Esophagus (tissue), 2 donors: ENCODE results near the gene RAB11B. TPM values are rescaled to one million over a fixed set of nuclear protein-coding genes. Genes with fewer than 3 reads are reported as not detected.
"Not testable (repeated sequence)": the region's sequence is repeated elsewhere in the genome, so short reads cannot be mapped to it uniquely, and the experiment has no call there.

ENCODE experiments used
- H3K27ac ChIP-seq, 2 donors: one replicate each; pipeline ENCODE4 v1.5.1; 2013; ENCODE audit warnings: low read depth in 2 of 2, mild to moderate bottlenecking in 2 of 2, inconsistent platforms in 1 of 2, low read length in 1 of 2, moderate library complexity in 1 of 2
- H3K27me3 ChIP-seq, 2 donors: one replicate each; pipeline ENCODE4 v1.6.1; 2013; ENCODE audit warnings: low read length in 2 of 2, control low read depth in 1 of 2, mild to moderate bottlenecking in 1 of 2; ENCODE audit not compliant: insufficient read depth in 2 of 2, control insufficient read depth in 1 of 2
- H3K36me3 ChIP-seq, 2 donors: one replicate each; pipeline ENCODE4 v1.6.1; 2013; ENCODE audit warnings: low read length in 1 of 2; ENCODE audit not compliant: control insufficient read depth in 2 of 2, insufficient read depth in 2 of 2
- H3K4me1 ChIP-seq, 2 donors: one replicate each; pipeline ENCODE4 v1.6.1; 2013; ENCODE audit warnings: low read length in 1 of 2; ENCODE audit not compliant: control insufficient read depth in 2 of 2, insufficient read depth in 2 of 2
- H3K4me3 ChIP-seq, 2 donors: one replicate each; pipeline ENCODE4 v1.5.1; 2013; ENCODE audit warnings: low read length in 2 of 2, mild to moderate bottlenecking in 2 of 2, low read depth in 1 of 2, moderate library complexity in 1 of 2
- H3K9me3 ChIP-seq, 2 donors: one replicate each; pipeline ENCODE4 v1.6.1; 2013; ENCODE audit warnings: mild to moderate bottlenecking in 2 of 2, low read depth in 1 of 2, low read length in 1 of 2, moderate library complexity in 1 of 2; ENCODE audit not compliant: control insufficient read depth in 2 of 2, insufficient read depth in 1 of 2
- WGBS, 2 donors: extraction: QIAGEN DNeasy Blood & Tissue Kit; methylation state at CpG; one replicate each; pipeline ENCODE4 v1.1.7; 2013; 5-methylcytosine and 5-hydroxymethylcytosine counted together
- polyA plus RNA-seq, 2 donors: library from polyadenylated mRNA; stranded (reverse); fragments of 200-250 nt; gene quantifications; one replicate each; pipeline ENCODE4 v1.2.3, GENCODE V29; 2013
- donor health status: healthy with polysubstance abuse.
- donor health status: Bipolar disorder and iron deficiency.

RAB11B gene
- polyA plus RNA-seq, 2 donors: 60.8 to 75.3 TPM

DNA sequence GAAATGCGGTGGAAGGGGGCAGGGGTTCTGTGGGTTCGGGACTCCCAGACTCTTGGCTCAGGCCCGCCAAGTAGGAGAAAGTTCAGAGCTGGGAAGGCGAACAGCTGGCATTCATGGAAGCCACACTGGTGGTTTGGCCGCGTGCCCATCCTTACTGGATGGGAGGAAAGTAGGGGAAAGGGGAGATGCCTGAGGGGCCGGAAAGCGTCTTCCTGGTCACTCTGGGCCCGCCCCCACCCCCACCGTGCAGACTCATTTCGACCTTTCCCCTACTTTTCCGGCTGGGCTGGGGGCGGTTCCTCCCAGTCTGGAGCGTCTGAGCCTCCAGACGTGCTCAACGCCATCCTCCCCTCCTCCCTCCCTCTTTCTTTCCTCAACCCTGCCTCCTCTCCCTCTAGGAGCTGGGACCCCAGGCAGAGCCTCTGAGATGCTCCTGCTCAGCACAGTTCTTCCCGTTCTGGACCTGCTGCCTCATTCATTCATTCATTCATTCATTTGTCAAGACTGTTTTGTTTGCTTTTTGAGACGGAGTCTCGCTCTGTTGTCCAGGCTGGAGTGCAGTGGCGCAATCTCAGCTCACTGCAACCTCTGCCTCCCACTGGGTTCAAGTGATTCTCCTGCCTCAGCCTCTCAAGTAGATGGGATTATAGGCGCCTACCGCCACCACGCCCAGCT is 22.7 kb upstream of the RAB11B start:
- H3K4me1 ChIP-seq: peaks cover 0 to 13% of the 10 kb centered on the region in 2 donors
- no peak overlapping the region for H3K4me3 ChIP-seq
- 22 to 23% methylated on average over 21 to 23 of the region's 23 CpGs for WGBS, 2 donors

DNA sequence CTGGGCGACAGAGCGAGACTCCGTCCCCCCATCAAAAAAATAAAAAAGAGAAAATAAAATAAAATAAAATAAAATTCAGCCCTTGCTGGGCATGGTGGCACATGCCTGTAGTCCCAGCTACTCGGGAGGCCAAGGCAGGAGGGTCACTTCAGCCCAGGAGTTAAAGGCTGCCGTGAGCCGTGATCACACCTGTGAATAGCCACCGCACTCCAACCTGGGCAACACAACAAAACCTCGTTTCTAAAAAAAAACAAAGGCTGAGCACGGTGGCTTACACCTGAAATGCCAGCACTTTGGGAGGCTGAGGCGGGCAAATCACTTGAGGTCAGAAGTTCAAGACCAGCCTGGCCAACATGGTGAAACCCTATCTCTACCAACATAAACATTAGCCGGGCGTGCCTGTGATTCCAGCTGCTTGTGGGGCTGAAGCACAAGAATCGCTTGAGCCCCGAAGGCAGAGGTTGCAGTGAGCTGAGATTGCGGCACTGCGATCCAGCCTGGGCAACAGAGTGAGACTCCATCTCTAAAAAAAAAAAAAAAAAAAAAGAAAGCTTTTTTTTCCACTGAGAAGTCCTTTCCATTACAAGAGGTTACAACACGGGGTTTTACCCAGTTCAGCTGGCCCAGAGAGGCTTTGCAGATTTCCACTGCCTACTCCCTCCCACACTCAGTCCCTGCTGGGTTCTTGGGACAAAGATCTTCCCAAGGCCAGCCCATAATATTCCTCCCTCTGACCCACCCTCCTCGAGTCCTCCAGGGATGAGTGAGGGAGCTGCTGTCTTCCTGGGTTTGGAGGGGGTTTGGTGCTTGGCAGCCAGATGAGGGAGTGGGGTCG is 19.8 kb upstream of the RAB11B start:
- Histone ChIP-seq H3K4me3 (no peak overlapping the region), H3K4me1 (peaks cover 0 to 6% of the 10 kb centered on the region in 2 donors), H3K27me3 (no peaks in the 10 kb centered on the region), H3K36me3 (peaks cover 2 to 18% of the 10 kb centered on the region in 2 donors), H3K27ac (no peak overlapping the region), H3K9me3 (no peaks in the 10 kb centered on the region)
- 70 to 85% methylated on average over 19 of the region's 19 CpGs for WGBS, 2 donors

More for the DNA sequence above, 22.7 kb upstream of the RAB11B start:
- H3K9me3 ChIP-seq: no peaks in the 10 kb centered on the region
- peaks cover 0 to 11% of the 10 kb centered on the region in 2 donors for H3K36me3 ChIP-seq
- H3K27ac ChIP-seq: peak overlapping the region in 1 of 2 donors; percentile 21
- H3K27me3 ChIP-seq: no peaks in the 10 kb centered on the region

DNA sequence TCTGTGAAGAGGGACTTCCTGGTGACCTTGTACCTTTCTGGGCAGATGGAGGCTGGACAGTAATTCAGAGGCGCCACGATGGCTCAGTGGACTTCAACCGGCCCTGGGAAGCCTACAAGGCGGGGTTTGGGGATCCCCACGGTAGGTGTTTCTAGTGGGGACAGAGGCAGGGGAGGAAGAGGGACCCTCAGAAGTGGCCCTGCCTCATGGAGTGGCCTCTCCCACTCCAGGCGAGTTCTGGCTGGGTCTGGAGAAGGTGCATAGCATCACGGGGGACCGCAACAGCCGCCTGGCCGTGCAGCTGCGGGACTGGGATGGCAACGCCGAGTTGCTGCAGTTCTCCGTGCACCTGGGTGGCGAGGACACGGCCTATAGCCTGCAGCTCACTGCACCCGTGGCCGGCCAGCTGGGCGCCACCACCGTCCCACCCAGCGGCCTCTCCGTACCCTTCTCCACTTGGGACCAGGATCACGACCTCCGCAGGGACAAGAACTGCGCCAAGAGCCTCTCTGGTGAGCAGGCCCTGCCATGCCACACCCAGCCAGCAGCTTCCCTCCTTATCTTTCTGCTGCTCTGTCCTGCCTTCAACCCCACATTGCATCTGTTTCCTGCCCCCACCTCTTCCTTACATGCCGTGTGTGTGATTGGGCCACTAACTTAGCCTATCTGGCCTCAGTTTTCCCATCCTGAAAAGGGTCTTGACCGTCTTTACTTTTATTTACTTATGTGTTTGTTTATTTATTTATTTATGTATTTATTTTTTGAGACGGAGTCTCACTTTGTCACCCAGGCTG is 19.0 kb upstream of the RAB11B start:
- Histone ChIP-seq H3K27me3 (no peaks in the 10 kb centered on the region), H3K36me3 (peaks cover 2 to 18% of the 10 kb centered on the region in 2 donors), H3K27ac (no peak overlapping the region), H3K9me3 (no peaks in the 10 kb centered on the region), H3K4me3 (no peak overlapping the region), H3K4me1 (peaks cover 0 to 6% of the 10 kb centered on the region in 2 donors)
- 81 to 87% methylated on average over 27 to 28 of the region's 28 CpGs for WGBS, 2 donors

DNA sequence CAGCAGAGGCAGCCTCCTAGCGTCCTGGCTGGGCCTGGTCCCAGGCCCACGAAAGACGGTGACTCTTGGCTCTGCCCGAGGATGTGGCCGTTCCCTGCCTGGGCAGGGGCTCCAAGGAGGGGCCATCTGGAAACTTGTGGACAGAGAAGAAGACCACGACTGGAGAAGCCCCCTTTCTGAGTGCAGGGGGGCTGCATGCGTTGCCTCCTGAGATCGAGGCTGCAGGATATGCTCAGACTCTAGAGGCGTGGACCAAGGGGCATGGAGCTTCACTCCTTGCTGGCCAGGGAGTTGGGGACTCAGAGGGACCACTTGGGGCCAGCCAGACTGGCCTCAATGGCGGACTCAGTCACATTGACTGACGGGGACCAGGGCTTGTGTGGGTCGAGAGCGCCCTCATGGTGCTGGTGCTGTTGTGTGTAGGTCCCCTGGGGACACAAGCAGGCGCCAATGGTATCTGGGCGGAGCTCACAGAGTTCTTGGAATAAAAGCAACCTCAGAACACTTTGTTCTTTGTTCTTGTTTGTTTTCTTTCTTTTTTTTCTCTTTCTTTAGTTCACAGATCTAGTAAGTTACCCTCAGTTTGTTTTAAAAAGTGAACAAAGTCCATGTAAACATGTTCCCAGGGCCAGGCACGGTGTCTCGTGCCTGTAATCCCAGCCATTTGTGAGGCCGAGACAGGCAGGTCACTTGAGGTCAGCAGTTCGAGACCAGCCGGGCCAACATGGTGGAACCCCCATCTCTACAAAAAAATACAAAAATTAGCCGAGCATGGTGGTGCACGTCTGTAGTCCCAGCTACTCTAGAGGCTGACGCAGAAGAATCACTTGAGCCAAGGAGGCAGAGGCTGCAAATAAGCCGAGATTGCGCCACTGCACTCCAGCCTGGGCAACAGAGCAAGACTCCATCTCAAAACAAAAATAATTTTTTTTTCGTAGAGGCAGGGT is 16.0 kb upstream of the RAB11B start:
- H3K9me3 ChIP-seq: no peaks in the 10 kb centered on the region
- H3K27me3 ChIP-seq: no peaks in the 10 kb centered on the region
- H3K4me1 ChIP-seq: no peaks in the 10 kb centered on the region
- H3K27ac ChIP-seq: no peak overlapping the region
- H3K36me3 ChIP-seq: peaks cover 2 to 13% of the 10 kb centered on the region in 2 donors
- whole genome bisulfite sequencing, 2 donors: 75 to 83% methylated on average over 26 of the region's 26 CpGs
- H3K4me3 ChIP-seq: no peak overlapping the region

DNA sequence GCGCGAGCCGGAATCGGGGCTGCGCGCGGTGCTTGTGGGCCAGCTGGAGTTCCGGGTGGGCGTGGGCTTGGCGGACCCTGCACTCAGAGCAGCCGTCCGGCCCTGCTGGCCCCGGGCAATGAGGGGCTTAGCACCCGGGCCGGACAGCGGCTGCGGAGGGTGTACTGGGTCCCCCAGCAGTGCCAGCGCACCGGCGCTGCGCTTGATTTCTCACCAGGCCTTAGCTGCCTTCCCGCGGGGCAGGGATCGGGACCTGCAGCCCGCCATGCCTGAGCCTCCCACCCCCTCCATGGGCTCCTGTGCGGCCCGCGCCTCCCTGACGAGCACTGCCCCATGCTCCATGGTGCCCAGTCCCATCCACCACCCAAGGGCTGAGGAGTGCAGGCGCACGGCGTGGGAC is 14.4 kb upstream of the RAB11B start:
- H3K4me1 ChIP-seq, H3K9me3 ChIP-seq, H3K4me3 ChIP-seq, H3K27ac ChIP-seq, H3K27me3 ChIP-seq: not testable (repeated sequence)
- peaks cover 2 to 13% of the 10 kb centered on the region in 2 donors for H3K36me3 ChIP-seq
- 97% methylated on average over 30 to 32 of the region's 32 CpGs for WGBS, 2 donors

DNA sequence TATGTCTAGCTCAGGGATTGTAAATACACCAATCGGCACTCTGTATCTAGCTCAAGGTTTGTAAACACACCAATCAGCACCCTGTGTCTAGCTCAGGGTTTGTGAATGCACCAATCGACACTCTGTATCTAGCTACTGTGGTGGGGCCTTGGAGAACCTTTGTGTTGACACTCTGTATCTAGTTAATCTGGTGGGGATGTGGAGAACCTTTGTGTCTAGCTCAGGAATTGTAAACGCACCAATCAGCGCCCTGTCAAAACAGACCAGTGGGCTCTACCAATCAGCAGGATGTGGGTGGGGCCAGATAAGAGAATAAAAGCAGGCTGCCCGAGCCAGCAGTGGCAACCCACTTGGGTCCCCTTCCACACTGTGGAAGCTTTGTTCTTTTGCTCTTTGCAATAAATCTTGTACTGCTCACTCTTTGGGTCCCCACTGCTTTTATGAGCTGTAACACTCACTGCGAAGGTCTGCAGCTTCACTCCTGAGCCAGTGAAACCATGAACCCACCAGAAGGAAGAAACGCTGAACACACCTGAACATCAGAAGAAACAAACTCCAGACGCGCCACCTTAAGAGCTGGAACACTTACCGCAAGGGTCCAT is 13.7 kb upstream of the RAB11B start:
- 83 to 93% methylated on average over 9 to 10 of the region's 10 CpGs for WGBS, 2 donors
- H3K9me3 ChIP-seq, H3K4me3 ChIP-seq, H3K36me3 ChIP-seq, H3K4me1 ChIP-seq, H3K27me3 ChIP-seq, H3K27ac ChIP-seq: not testable (repeated sequence)

DNA sequence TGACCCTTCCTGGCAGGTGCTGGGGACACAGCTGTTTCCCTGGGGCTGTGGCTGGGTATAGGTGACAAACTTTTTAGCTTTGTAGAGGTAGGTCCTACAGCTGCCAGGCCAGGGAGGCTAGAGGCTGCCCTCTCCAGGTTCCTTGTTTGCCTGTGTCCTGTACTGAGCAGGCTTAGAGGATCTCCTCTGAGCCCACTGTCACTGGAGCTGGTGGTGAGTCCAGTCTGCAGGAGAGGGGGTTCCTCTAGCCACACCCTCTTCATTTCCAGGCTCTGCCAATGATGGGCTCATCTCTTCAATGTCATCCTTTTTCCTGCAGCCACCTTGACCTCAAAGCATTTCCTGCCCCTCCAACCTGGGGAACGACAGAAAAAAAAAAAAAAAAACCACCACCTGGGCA is 12.6 kb upstream of the RAB11B start:
- no peaks in the 10 kb centered on the region for H3K27me3 ChIP-seq
- 59 to 62% methylated on average over 1 of the region's 1 CpG for WGBS, 2 donors
- H3K4me1 ChIP-seq: no peaks in the 10 kb centered on the region
- H3K27ac ChIP-seq: no peak overlapping the region
- H3K36me3 ChIP-seq: peaks cover 6 to 7% of the 10 kb centered on the region in 2 donors
- no peak overlapping the region for H3K4me3 ChIP-seq
- no peaks in the 10 kb centered on the region for H3K9me3 ChIP-seq

DNA sequence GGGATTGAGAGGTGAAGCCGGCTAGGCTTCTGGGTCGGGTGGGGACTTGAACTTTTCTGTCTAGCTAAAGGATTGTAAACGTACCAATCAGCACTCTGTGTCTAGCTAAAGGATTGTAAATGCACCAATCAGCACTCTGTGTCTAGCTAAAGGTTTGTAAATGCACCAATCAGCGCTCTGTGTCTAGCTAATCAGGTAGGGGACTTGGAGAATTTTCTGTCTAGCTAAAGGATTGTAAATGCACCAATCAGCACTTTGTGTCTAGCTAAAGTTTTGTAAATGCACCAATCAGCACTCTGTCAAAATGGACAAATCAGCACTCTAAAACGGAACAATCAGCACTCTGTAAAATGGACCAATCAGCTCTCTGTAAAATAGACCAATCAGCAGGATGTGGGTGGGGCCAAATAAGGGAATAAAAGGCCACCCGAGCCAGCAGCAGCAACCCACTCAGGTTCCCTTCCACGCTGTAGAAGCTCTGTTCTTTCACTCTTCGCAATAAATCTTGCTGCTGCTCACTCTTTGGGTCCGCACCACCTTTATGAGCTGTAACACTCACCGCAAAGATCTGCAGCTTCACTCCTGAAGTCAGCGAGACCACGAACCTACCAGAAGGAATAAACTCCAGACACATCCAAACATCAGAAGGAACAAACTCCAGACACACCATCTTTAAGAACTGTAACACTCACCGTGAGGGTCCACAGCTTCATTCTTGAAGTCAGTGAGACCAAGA is 10.8 kb upstream of the RAB11B start:
- H3K36me3 ChIP-seq, H3K4me1 ChIP-seq, H3K4me3 ChIP-seq, H3K9me3 ChIP-seq, H3K27ac ChIP-seq, H3K27me3 ChIP-seq: not testable (repeated sequence)
- WGBS, 2 donors: 95 to 97% methylated on average over 13 of the region's 13 CpGs
